A673 (cell line): ENCODE results near the gene CIAO2A.

Source experiments
- EZH2 ChIP-seq: fragments of 200-600 bp; sonication (generic); IDR thresholded peaks from 2 replicates; pipeline ENCODE4 v1.6.1; 2017; ENCODE audit warnings: borderline replicate concordance, low read depth, mild to moderate bottlenecking, mixed read lengths, antibody characterized with exemption, low read length; ENCODE audit not compliant: poor library complexity, severe bottlenecking
- TF ChIP-seq, protein P1 (sequence below): fragments of 300-800, 200-600 bp; sonication (generic); conservative IDR thresholded peaks from 2 replicates; pipeline ENCODE4 v1.5.1; 2017; ENCODE audit warnings: low read depth, mild to moderate bottlenecking, antibody characterized with exemption, low read length, moderate library complexity, mixed read lengths

GRCh38 chr15:64082757-64083156, 10.9 kb downstream of the CIAO2A start:
- TF ChIP-seq, protein P1, sequence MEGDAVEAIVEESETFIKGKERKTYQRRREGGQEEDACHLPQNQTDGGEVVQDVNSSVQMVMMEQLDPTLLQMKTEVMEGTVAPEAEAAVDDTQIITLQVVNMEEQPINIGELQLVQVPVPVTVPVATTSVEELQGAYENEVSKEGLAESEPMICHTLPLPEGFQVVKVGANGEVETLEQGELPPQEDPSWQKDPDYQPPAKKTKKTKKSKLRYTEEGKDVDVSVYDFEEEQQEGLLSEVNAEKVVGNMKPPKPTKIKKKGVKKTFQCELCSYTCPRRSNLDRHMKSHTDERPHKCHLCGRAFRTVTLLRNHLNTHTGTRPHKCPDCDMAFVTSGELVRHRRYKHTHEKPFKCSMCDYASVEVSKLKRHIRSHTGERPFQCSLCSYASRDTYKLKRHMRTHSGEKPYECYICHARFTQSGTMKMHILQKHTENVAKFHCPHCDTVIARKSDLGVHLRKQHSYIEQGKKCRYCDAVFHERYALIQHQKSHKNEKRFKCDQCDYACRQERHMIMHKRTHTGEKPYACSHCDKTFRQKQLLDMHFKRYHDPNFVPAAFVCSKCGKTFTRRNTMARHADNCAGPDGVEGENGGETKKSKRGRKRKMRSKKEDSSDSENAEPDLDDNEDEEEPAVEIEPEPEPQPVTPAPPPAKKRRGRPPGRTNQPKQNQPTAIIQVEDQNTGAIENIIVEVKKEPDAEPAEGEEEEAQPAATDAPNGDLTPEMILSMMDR: no peak
- no peak for TF ChIP-seq EZH2
